ENCODE measurements around the gene CEP135. TPM values are rescaled to one million over a fixed set of nuclear protein-coding genes. Genes with fewer than 3 reads are reported as not detected.

The CEP135 gene
- total RNA-seq, 1 experiment from 2014 or later = 10.9 TPM

DNA sequence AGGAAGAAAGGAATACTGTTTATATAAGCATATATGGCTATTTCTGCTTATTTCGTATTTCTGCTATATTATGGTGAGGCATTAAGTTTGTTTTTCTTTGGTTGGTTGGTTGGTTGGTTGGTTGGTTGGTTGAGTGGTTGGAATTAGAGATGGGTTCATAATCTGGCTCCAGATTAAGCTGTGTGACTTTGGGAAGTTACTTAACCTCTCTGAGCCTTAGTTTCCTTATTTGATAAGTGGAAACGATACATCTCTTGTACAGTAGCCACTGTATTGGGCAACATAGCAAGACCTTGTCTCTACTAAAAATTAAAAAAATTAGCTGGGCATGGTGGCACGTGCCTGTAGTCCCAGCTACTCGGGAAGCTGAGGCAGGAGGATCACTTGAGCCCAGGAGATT is 46.1 kb upstream of the CEP135 start:
- Histone ChIP-seq H3K27ac (ENCODE audit: low read depth, low read length) (no peak overlapping the region), H3K27me3 (ENCODE audit: insufficient read depth, low read length) (no peaks in the 10 kb centered on the region), H3K9ac (ENCODE audit: low read length) (no peak overlapping the region), H3K9me2 (ENCODE audit: insufficient read depth) (no peaks in the 10 kb centered on the region), H3K4me1 (ENCODE audit: control insufficient read depth in 1 of 2, insufficient read depth in 2 of 2, low read length in 2 of 2) (peaks cover 3 to 14% of the 10 kb centered on the region in 2 experiments; a peak in 3 of 4 replicates), H3K4me2 (ENCODE audit: low read length) (no peak overlapping the region), H4K20me1 (ENCODE audit: insufficient read depth) (no peaks in the 10 kb centered on the region), H3K4me3 (replicated peaks in 1 of 2; ENCODE audit: low read depth in 1 of 2, low read length in 2 of 2) (no peak overlapping the region), H3K9me3 (ENCODE audit: control insufficient read depth in 1 of 2, insufficient read depth in 1 of 2, low read depth in 1 of 2, low read length in 2 of 2) (no peaks in the 10 kb centered on the region), H3K79me2 (ENCODE audit: insufficient read depth, low read length) (no peaks in the 10 kb centered on the region), H3K36me3 (ENCODE audit: control insufficient read depth in 1 of 2, insufficient read depth in 2 of 2, low read length in 2 of 2) (peaks cover 0 to 2% of the 10 kb centered on the region in 2 experiments; a peak in 2 of 4 replicates), H2AFZ (ENCODE audit: low read depth, low read length, poor library complexity, severe bottlenecking) (no peak overlapping the region)
- intact Hi-C loops (cut with micrococcal nuclease) = no loop called here
- ChIA-PET CTCF (no interaction called here), POLR2A (no interaction called here), RAD21 (ENCODE audit: low non-redundant PET in 1 of 2, low total read pairs in 2 of 2, uncharacterized antibody in 2 of 2, unreplicated experiment in 2 of 2) (no interaction called here)
- DNase-seq (ENCODE audit: low read depth, low spot score) (no peak), ATAC-seq (no peak)
- no peak for TF ChIP-seq CTCF (IDR thresholded peaks at IDR 0.05 in 2 of 3, conservative IDR thresholded peaks at IDR 0.05 in 1 of 3; ENCODE audit: borderline replicate concordance in 1 of 3, insufficient read depth in 1 of 3, low read depth in 2 of 3, low read length in 2 of 3)
- TF ChIP-seq YY1 (IDR thresholded peaks at IDR 0.05; ENCODE audit: extremely low read depth, insufficient replicate concordance, low read depth, low read length) = no peak
- TF ChIP-seq EGR1 (IDR thresholded peaks at IDR 0.05; ENCODE audit: low read depth) = no peak
- TF ChIP-seq CBX3 (IDR thresholded peaks at IDR 0.05; ENCODE audit: low read depth) = no peak
- TF ChIP-seq, protein P1, sequence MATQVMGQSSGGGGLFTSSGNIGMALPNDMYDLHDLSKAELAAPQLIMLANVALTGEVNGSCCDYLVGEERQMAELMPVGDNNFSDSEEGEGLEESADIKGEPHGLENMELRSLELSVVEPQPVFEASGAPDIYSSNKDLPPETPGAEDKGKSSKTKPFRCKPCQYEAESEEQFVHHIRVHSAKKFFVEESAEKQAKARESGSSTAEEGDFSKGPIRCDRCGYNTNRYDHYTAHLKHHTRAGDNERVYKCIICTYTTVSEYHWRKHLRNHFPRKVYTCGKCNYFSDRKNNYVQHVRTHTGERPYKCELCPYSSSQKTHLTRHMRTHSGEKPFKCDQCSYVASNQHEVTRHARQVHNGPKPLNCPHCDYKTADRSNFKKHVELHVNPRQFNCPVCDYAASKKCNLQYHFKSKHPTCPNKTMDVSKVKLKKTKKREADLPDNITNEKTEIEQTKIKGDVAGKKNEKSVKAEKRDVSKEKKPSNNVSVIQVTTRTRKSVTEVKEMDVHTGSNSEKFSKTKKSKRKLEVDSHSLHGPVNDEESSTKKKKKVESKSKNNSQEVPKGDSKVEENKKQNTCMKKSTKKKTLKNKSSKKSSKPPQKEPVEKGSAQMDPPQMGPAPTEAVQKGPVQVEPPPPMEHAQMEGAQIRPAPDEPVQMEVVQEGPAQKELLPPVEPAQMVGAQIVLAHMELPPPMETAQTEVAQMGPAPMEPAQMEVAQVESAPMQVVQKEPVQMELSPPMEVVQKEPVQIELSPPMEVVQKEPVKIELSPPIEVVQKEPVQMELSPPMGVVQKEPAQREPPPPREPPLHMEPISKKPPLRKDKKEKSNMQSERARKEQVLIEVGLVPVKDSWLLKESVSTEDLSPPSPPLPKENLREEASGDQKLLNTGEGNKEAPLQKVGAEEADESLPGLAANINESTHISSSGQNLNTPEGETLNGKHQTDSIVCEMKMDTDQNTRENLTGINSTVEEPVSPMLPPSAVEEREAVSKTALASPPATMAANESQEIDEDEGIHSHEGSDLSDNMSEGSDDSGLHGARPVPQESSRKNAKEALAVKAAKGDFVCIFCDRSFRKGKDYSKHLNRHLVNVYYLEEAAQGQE (IDR thresholded peaks at IDR 0.05; ENCODE audit: low read depth) = no peak
- TF ChIP-seq RAD21 (IDR thresholded peaks at IDR 0.05; ENCODE audit: low read depth) = no peak
- TF ChIP-seq FOSL1 (IDR thresholded peaks at IDR 0.05; ENCODE audit: low read depth) = no peak
- no peak for TF ChIP-seq EZH2phosphoT487 (IDR thresholded peaks at IDR 0.05; ENCODE audit: borderline replicate concordance)
- TF ChIP-seq SIN3A (IDR thresholded peaks at IDR 0.05; ENCODE audit: low read depth) = no peak
- no peak for TF ChIP-seq SRF (IDR thresholded peaks at IDR 0.05; ENCODE audit: low read depth)
- BruUV-seq (replicated peaks) = no TSS peak
